ENCODE measurements around the gene BCOR. TPM values are rescaled to one million over a fixed set of nuclear protein-coding genes. Genes with fewer than 3 reads are reported as not detected.
A peak's percentile ranks its signal among the peaks of the same experiment; 100 is the strongest.

The BCOR gene
- total and polyA plus RNA-seq, 2 experiments from 2014 or later: 9.1 to 17.6 TPM

- no peak for TF ChIP-seq EZH2phosphoT487 (IDR thresholded peaks at IDR 0.05; ENCODE audit: insufficient read depth, low read depth)
- no peak for TF ChIP-seq EZH2 (IDR thresholded peaks at IDR 0.05; ENCODE audit: insufficient read depth, poor library complexity, severe bottlenecking)
These were observed 79.7 kb downstream of the BCOR start for GRCh38 chrX:40018041-40018440.

GRCh38 chrX:40016749-40017148, 81.0 kb downstream of the BCOR start:
- H3K4me1 ChIP-seq (ENCODE audit: insufficient read depth): peaks cover 3% of the 10 kb centered on the region; the same call in 1 of the 2 replicates
- H3K9me2 ChIP-seq (ENCODE audit: insufficient read depth): no peaks in the 10 kb centered on the region
- no peaks in the 10 kb centered on the region for H4K20me1 ChIP-seq (ENCODE audit: insufficient read depth)
- H2AFZ ChIP-seq: no peak overlapping the region
- H3K9me3 ChIP-seq (ENCODE audit: low read depth): no peaks in the 10 kb centered on the region
- no peak overlapping the region for H3K9ac ChIP-seq
- no peaks in the 10 kb centered on the region for H3K79me2 ChIP-seq (ENCODE audit: insufficient read depth)
- no peak overlapping the region for H3K4me3 ChIP-seq
- no peaks in the 10 kb centered on the region for H3K27me3 ChIP-seq (replicated peaks; ENCODE audit: insufficient read depth)
- no peak overlapping the region for H3K4me2 ChIP-seq (ENCODE audit: unreplicated experiment)
- H3K27ac ChIP-seq: no peak overlapping the region
- H3K36me3 ChIP-seq (ENCODE audit: low read depth): no peaks in the 10 kb centered on the region
- no peak for TF ChIP-seq EZH2phosphoT487 (IDR thresholded peaks at IDR 0.05; ENCODE audit: insufficient read depth, low read depth)
- no peak for TF ChIP-seq EZH2 (IDR thresholded peaks at IDR 0.05; ENCODE audit: insufficient read depth, poor library complexity, severe bottlenecking)
- no peak for DNase-seq
- WGBS, 2 experiments (ENCODE audit: low coverage in 1 of 2, low lambda C conversion rate in 2 of 2, missing lambda C conversion rate in 2 of 2): 94 to 97% methylated on average over 2 of the region's 2 CpGs
- in situ Hi-C loops (cut with MboI): no loop called here
- H3F3A ChIP-seq (ENCODE audit: insufficient read depth): no peaks in the 10 kb centered on the region

More at GRCh38 chrX:40018041-40018440, 79.7 kb downstream of the BCOR start:
- Histone ChIP-seq H3K27me3 (replicated peaks; ENCODE audit: insufficient read depth) (no peaks in the 10 kb centered on the region), H3K27ac (no peak overlapping the region), H3K9me2 (ENCODE audit: insufficient read depth) (no peaks in the 10 kb centered on the region), H2AFZ (no peak overlapping the region), H3K4me1 (ENCODE audit: insufficient read depth) (no peaks in the 10 kb centered on the region), H3K79me2 (ENCODE audit: insufficient read depth) (no peaks in the 10 kb centered on the region), H3K4me2 (ENCODE audit: unreplicated experiment) (no peak overlapping the region), H3F3A (ENCODE audit: insufficient read depth) (no peaks in the 10 kb centered on the region), H3K36me3 (ENCODE audit: low read depth) (no peaks in the 10 kb centered on the region), H4K20me1 (ENCODE audit: insufficient read depth) (no peaks in the 10 kb centered on the region), H3K9me3 (ENCODE audit: low read depth) (no peaks in the 10 kb centered on the region), H3K9ac (no peak overlapping the region), H3K4me3 (no peak overlapping the region)
- DNase-seq: no peak
- 45 to 51% methylated on average over 4 to 5 of the region's 5 CpGs for WGBS, 2 experiments (ENCODE audit: low coverage in 1 of 2, low lambda C conversion rate in 2 of 2, missing lambda C conversion rate in 2 of 2)
- in situ Hi-C loops (cut with MboI): no loop called here

GRCh38 chrX:40015693-40016092, 82.1 kb downstream of the BCOR start:
- no peaks in the 10 kb centered on the region for H3F3A ChIP-seq (ENCODE audit: insufficient read depth)
- H3K27me3 ChIP-seq (replicated peaks; ENCODE audit: insufficient read depth): no peaks in the 10 kb centered on the region
- H3K9me2 ChIP-seq (ENCODE audit: insufficient read depth): no peaks in the 10 kb centered on the region
- no peak overlapping the region for H3K4me2 ChIP-seq (ENCODE audit: unreplicated experiment)
- H3K4me3 ChIP-seq: no peak overlapping the region
- in situ Hi-C loops (cut with MboI): no loop called here
- TF ChIP-seq EZH2phosphoT487 (IDR thresholded peaks at IDR 0.05; ENCODE audit: insufficient read depth, low read depth) (no peak), EZH2 (IDR thresholded peaks at IDR 0.05; ENCODE audit: insufficient read depth, poor library complexity, severe bottlenecking) (no peak)
- H3K27ac ChIP-seq: no peak overlapping the region
- H3K9ac ChIP-seq: no peak overlapping the region
- DNase-seq: no peak
- H3K4me1 ChIP-seq (ENCODE audit: insufficient read depth): peaks cover 3% of the 10 kb centered on the region; the same call in 1 of the 2 replicates
- H4K20me1 ChIP-seq (ENCODE audit: insufficient read depth): no peaks in the 10 kb centered on the region
- 97 to 100% methylated on average over 4 of the region's 4 CpGs for WGBS, 2 experiments (ENCODE audit: low coverage in 1 of 2, low lambda C conversion rate in 2 of 2, missing lambda C conversion rate in 2 of 2)
- H2AFZ ChIP-seq: no peak overlapping the region
- no peaks in the 10 kb centered on the region for H3K9me3 ChIP-seq (ENCODE audit: low read depth)
- H3K36me3 ChIP-seq (ENCODE audit: low read depth): no peaks in the 10 kb centered on the region
- H3K79me2 ChIP-seq (ENCODE audit: insufficient read depth): no peaks in the 10 kb centered on the region

- WGBS, 2 experiments (ENCODE audit: low coverage in 1 of 2, low lambda C conversion rate in 2 of 2, missing lambda C conversion rate in 2 of 2): 1% methylated on average over 30 to 43 of the region's 76 CpGs
- peak; percentile 76 for DNase-seq
These were observed 84.2 kb downstream of the BCOR start for GRCh38 chrX:40013266-40014195.

More at GRCh38 chrX:40013266-40014195, 84.2 kb downstream of the BCOR start:
- Histone ChIP-seq H2AFZ (peak overlapping the region; percentile 82), H4K20me1 (ENCODE audit: insufficient read depth) (no peaks in the 10 kb centered on the region), H3K9me2 (ENCODE audit: insufficient read depth) (no peaks in the 10 kb centered on the region), H3K9me3 (ENCODE audit: low read depth) (no peaks in the 10 kb centered on the region), H3K4me3 (peak overlapping the region; percentile 80), H3K36me3 (ENCODE audit: low read depth) (no peaks in the 10 kb centered on the region), H3K9ac (peak overlapping the region; percentile 94), H3K27me3 (replicated peaks; ENCODE audit: insufficient read depth) (no peaks in the 10 kb centered on the region), H3K27ac (peak overlapping the region; percentile 77), H3F3A (ENCODE audit: insufficient read depth) (no peaks in the 10 kb centered on the region), H3K4me2 (ENCODE audit: unreplicated experiment) (peak overlapping the region; percentile 85), H3K4me1 (ENCODE audit: insufficient read depth) (peaks cover 3% of the 10 kb centered on the region; the same call in 1 of the 2 replicates), H3K79me2 (ENCODE audit: insufficient read depth) (no peaks in the 10 kb centered on the region)
- TF ChIP-seq EZH2phosphoT487 (IDR thresholded peaks at IDR 0.05; ENCODE audit: insufficient read depth, low read depth) (no peak), EZH2 (IDR thresholded peaks at IDR 0.05; ENCODE audit: insufficient read depth, poor library complexity, severe bottlenecking) (no peak)
- in situ Hi-C loops (cut with MboI): no loop called here

Data from GM23248 (cell line).